Measurements from ENCODE around the gene TACR3.
"Not testable (repeated sequence)": the region's sequence is repeated elsewhere in the genome, so short reads cannot be mapped to it uniquely, and the experiment has no call there.

The TACR3 gene

GRCh38 chr4:103645991-103646390, 73.8 kb downstream of the TACR3 start:
- H3K4me3 ChIP-seq (ENCODE audit: low read depth, low read length): no peak overlapping the region
- no peak for DNase-seq (ENCODE audit: low read depth, low spot score)
- TF ChIP-seq, protein P1, sequence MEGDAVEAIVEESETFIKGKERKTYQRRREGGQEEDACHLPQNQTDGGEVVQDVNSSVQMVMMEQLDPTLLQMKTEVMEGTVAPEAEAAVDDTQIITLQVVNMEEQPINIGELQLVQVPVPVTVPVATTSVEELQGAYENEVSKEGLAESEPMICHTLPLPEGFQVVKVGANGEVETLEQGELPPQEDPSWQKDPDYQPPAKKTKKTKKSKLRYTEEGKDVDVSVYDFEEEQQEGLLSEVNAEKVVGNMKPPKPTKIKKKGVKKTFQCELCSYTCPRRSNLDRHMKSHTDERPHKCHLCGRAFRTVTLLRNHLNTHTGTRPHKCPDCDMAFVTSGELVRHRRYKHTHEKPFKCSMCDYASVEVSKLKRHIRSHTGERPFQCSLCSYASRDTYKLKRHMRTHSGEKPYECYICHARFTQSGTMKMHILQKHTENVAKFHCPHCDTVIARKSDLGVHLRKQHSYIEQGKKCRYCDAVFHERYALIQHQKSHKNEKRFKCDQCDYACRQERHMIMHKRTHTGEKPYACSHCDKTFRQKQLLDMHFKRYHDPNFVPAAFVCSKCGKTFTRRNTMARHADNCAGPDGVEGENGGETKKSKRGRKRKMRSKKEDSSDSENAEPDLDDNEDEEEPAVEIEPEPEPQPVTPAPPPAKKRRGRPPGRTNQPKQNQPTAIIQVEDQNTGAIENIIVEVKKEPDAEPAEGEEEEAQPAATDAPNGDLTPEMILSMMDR (IDR thresholded peaks at IDR 0.05; ENCODE audit: insufficient read depth, low read length, missing control alignments): no peak
- CTCF ChIA-PET: no interaction called here
- POLR2A ChIA-PET: no interaction called here

- DNase-seq (ENCODE audit: low read depth, low spot score): no peak
- TF ChIP-seq, protein P1 (IDR thresholded peaks at IDR 0.05; ENCODE audit: insufficient read depth, low read length, missing control alignments): no peak
- CTCF ChIA-PET: no interaction called here
- no peak overlapping the region for H3K4me3 ChIP-seq (ENCODE audit: low read depth, low read length)
- POLR2A ChIA-PET: no interaction called here
Observed at GRCh38 chr4:103634236-103634635, 85.5 kb downstream of the TACR3 start.

GRCh38 chr4:103626296-103626695, 93.5 kb downstream of the TACR3 start:
- no peak for DNase-seq (ENCODE audit: low read depth, low spot score)
- no peak overlapping the region for H3K4me3 ChIP-seq (ENCODE audit: low read depth, low read length)
- POLR2A ChIA-PET: no interaction called here
- TF ChIP-seq, protein P1 (IDR thresholded peaks at IDR 0.05; ENCODE audit: insufficient read depth, low read length, missing control alignments): no peak
- CTCF ChIA-PET: no interaction called here

DNA sequence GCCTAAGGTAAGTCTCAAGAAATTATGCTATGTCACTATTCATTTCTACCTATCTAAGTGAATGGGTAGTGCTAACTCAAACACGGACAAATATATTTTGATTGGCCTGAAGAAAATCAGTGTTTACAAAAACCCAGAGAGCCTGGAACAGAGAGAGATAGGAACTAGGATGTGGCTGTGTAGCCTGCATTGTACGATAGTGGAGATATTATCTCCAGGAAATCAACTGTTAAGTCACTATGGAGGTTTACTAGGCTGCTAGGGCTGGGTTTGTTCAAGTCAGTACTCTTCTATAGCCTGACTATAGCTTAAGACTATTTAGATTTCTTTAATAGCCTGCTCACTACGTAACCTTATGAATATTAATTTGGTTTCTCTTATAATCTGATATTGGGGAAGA, 127.9 kb downstream of the TACR3 start:
- H3K4me3 ChIP-seq (ENCODE audit: low read depth, low read length): no peak overlapping the region
- ChIA-PET CTCF (no interaction called here), POLR2A (no interaction called here)
- TF ChIP-seq, protein P1 (IDR thresholded peaks at IDR 0.05; ENCODE audit: insufficient read depth, low read length, missing control alignments): no peak
- DNase-seq (ENCODE audit: low read depth, low spot score): no peak

GRCh38 chr4:103567591-103567990, 152.2 kb downstream of the TACR3 start:
- CTCF ChIA-PET: no interaction called here
- no peak overlapping the region for H3K4me3 ChIP-seq (ENCODE audit: low read depth, low read length)
- TF ChIP-seq, protein P1 (IDR thresholded peaks at IDR 0.05; ENCODE audit: insufficient read depth, low read length, missing control alignments): no peak
- POLR2A ChIA-PET: no interaction called here
- DNase-seq (ENCODE audit: low read depth, low spot score): no peak

DNA sequence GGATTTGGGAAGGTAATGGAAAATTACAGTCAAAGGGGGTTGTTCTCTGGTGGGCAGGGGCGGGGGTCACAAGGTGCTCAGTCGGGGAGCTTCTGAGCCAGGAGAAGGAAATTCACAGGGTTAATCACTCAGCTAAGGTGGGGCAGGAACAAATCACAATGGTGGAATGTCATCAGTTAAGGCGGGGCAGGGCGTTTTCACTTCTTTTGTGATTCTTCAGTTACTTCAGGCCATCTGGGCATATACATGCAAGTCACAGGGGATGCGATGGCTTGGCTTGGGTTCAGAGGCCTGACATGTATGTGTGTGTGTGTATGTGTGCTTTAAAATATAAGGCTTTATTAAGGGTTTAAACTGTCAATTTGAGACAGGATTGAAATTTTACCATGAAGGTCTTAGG, 160.6 kb downstream of the TACR3 start:
- CTCF ChIA-PET: not testable (repeated sequence)

More for the DNA sequence above, 160.6 kb downstream of the TACR3 start:
- POLR2A ChIA-PET; H3K4me3 ChIP-seq (ENCODE audit: low read depth, low read length); DNase-seq (ENCODE audit: low read depth, low spot score): not testable (repeated sequence)
